Lower leg skin (tissue), 3 donors: Measurements from ENCODE around the gene ZCCHC24.

Source experiments
- POLR2A ChIP-seq, 2 donors: fragments of 450-650 bp; IDR thresholded peaks; one replicate each; pipeline ENCODE4 v1.6.1; 2016 to 2017; ENCODE audit warnings: antibody characterized with exemption in 2 of 2, mild to moderate bottlenecking in 1 of 2, moderate library complexity in 1 of 2
- TF ChIP-seq, protein P1 (sequence below), 3 donors: fragments of 450-650 bp; IDR thresholded peaks; one replicate each; pipeline ENCODE4 v1.5.1; 2016; ENCODE audit warnings: antibody characterized with exemption in 3 of 3, mild to moderate bottlenecking in 3 of 3, moderate library complexity in 2 of 3

GRCh38 chr10:79436066-79436849, 9.2 kb downstream of the ZCCHC24 start:
- TF ChIP-seq, protein P1, sequence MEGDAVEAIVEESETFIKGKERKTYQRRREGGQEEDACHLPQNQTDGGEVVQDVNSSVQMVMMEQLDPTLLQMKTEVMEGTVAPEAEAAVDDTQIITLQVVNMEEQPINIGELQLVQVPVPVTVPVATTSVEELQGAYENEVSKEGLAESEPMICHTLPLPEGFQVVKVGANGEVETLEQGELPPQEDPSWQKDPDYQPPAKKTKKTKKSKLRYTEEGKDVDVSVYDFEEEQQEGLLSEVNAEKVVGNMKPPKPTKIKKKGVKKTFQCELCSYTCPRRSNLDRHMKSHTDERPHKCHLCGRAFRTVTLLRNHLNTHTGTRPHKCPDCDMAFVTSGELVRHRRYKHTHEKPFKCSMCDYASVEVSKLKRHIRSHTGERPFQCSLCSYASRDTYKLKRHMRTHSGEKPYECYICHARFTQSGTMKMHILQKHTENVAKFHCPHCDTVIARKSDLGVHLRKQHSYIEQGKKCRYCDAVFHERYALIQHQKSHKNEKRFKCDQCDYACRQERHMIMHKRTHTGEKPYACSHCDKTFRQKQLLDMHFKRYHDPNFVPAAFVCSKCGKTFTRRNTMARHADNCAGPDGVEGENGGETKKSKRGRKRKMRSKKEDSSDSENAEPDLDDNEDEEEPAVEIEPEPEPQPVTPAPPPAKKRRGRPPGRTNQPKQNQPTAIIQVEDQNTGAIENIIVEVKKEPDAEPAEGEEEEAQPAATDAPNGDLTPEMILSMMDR (IDR thresholded peaks at IDR 0.05), result no peak
- no peak for TF ChIP-seq POLR2A (IDR thresholded peaks at IDR 0.05)
